HepG2 (cell line): ENCODE measurements around the gene CER1. TPM values are rescaled to one million over a fixed set of nuclear protein-coding genes. Genes with fewer than 3 reads are reported as not detected.

ENCODE experiments used
- ATF6 ChIP-seq: sonication (generic); formaldehyde crosslinking; conservative IDR thresholded peaks from 2 replicates; pipeline ENCODE4 v1.4.0; 2020; ENCODE audit warnings: missing genetic modification reagents
- FOXJ3 ChIP-seq: sonication (generic); formaldehyde crosslinking; IDR thresholded peaks from 2 replicates; pipeline ENCODE4 v1.4.0; 2020; ENCODE audit warnings: missing genetic modification reagents, mild to moderate bottlenecking, borderline replicate concordance
- HNF4A ChIP-seq: sonication (generic); formaldehyde crosslinking; IDR thresholded peaks from 2 replicates; pipeline ENCODE4 v1.4.0; 2020; ENCODE audit warnings: missing genetic modification reagents
- NFAT5 ChIP-seq: sonication (generic); formaldehyde crosslinking; IDR thresholded peaks from 2 replicates; pipeline ENCODE4 v1.4.0; 2020; ENCODE audit warnings: missing genetic modification reagents
- POLR2AphosphoS5 ChIP-seq: IDR thresholded peaks from 2 replicates; pipeline ENCODE4 v1.6.1; 2012; ENCODE audit warnings: low read depth, low read length
- REXO4 ChIP-seq: sonication (generic); formaldehyde crosslinking; IDR thresholded peaks from 2 replicates; pipeline ENCODE4 v1.8.0; 2022; ENCODE audit warnings: missing genetic modification reagents, mild to moderate bottlenecking, borderline replicate concordance
- ZNF503 ChIP-seq: sonication (generic); formaldehyde crosslinking; IDR thresholded peaks from 2 replicates; pipeline ENCODE4 v1.4.0; 2020; ENCODE audit warnings: missing genetic modification reagents
- ZNF709 ChIP-seq: sonication (generic); formaldehyde crosslinking; IDR thresholded peaks from 2 replicates; pipeline ENCODE4 v1.5.0; 2020; ENCODE audit warnings: mild to moderate bottlenecking, missing genetic modification reagents
- ZXDC ChIP-seq: sonication (generic); formaldehyde crosslinking; IDR thresholded peaks from 2 replicates; pipeline ENCODE4 v1.5.0; 2020; ENCODE audit warnings: mild to moderate bottlenecking, missing genetic modification reagents
- polyA plus RNA-seq, 8 experiments: library from polyadenylated mRNA; depleted of rRNA in 3 of 8; stranded (reverse) in 7 of 8; unstranded in 1 of 8; fragments of >200 nt; fragmentation: Illumina TruSeq in 4 of 8; extraction: Trizol in 4 of 8; gene quantifications; 2 replicates each; pipeline versions ENCODE4 v1.2.1 to v1.2.3, GENCODE V29; 2011 to 2016; ENCODE audit warnings: low read depth in 4 of 8, missing spikeins in 1 of 8, mixed read lengths in 1 of 8; ENCODE audit not compliant: insufficient read depth in 1 of 8
- total RNA-seq, 5 experiments: library from RNA; depleted of rRNA; stranded (reverse); fragments of >200 nt; fragmentation: Illumina TruSeq; extraction: Trizol; gene quantifications; 2 replicates each; pipeline ENCODE4 v1.2.3, GENCODE V29; 2016; ENCODE audit warnings: low read depth in 1 of 5
- TF ChIP-seq, protein P1 (sequence below): sonication (generic); formaldehyde crosslinking; IDR thresholded peaks from 2 replicates; pipeline ENCODE4 v1.4.0; 2020; ENCODE audit warnings: missing genetic modification reagents

The CER1 gene
- total and polyA plus RNA-seq, 2 of the 13 experiments (the other 11 are each of a cell fraction or from before 2014, with no cell fraction given), result 0.18 TPM; not detected in 1

DNA sequence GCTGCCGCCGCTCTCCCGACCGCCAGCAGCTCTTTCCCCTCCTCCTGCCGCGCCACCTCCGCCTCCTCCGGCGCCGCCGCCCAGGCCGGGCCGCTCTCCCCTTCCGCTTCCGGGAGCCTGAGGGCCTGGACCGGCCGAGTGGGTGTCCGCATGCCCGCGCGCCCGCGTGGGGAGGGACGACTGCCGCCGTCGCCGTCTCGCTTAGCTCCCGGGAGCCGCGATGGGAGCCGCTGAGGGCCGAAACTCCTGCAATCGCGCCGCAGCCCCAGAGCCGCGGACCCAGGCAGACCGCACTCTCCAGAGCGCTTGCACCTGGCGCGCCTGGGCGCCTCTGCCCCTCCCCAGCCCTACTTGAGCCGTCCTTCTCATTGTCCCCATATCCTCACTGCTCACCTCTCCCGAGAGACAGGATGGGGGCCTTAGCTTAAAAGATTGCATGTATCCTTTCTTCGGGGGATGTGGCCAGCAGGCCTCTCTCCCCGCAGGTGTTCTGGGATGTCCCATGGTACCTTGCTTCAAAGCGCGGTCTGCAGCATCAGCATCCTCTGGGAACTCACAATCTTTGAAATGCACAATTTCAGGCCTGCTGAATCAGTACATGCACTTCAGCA is 29.2 kb downstream of the CER1 start, which contains the start of gene ZDHHC21 (continued):
- TF ChIP-seq FOXJ3, result no peak
- no peak for TF ChIP-seq ATF6 (CRISPR knock-in tag)
- TF ChIP-seq POLR2AphosphoS5, result peak; percentile 66
- no peak for TF ChIP-seq ZNF503 (CRISPR knock-in tag)
- TF ChIP-seq ZXDC, result no peak
- peak; percentile 86 for TF ChIP-seq ZNF709 (CRISPR knock-in tag)
- no peak for TF ChIP-seq REXO4 (CRISPR knock-in tag)
- TF ChIP-seq, protein P1, sequence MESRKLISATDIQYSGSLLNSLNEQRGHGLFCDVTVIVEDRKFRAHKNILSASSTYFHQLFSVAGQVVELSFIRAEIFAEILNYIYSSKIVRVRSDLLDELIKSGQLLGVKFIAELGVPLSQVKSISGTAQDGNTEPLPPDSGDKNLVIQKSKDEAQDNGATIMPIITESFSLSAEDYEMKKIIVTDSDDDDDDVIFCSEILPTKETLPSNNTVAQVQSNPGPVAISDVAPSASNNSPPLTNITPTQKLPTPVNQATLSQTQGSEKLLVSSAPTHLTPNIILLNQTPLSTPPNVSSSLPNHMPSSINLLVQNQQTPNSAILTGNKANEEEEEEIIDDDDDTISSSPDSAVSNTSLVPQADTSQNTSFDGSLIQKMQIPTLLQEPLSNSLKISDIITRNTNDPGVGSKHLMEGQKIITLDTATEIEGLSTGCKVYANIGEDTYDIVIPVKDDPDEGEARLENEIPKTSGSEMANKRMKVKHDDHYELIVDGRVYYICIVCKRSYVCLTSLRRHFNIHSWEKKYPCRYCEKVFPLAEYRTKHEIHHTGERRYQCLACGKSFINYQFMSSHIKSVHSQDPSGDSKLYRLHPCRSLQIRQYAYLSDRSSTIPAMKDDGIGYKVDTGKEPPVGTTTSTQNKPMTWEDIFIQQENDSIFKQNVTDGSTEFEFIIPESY (CRISPR knock-in tag), result no peak
- no peak for TF ChIP-seq NFAT5
- TF ChIP-seq HNF4A, result no peak
